Superior temporal gyrus (tissue), 1 donor: Measurements from ENCODE around the gene SORL1-AS1.

ENCODE experiments used
- DNase-seq: peaks from one replicate; pipeline ENCODE4 v3.0.0-alpha.2; 2016; ENCODE audit errors: extremely low spot score

The SORL1-AS1 gene

GRCh38 chr11:121451986-121452608 lies 670 bp downstream of the SORL1-AS1 start, which contains the start of gene SORL1:
Gene SORL1, plus strand, starts transcription at chr11:121452314. Its CDS starts 18 bp downstream, at chr11:121452332.
- peak; percentile 76 for DNase-seq

GRCh38 chr11:121451178-121451985 lies 1.4 kb downstream of the SORL1-AS1 start:
- no peak for DNase-seq

- DNase-seq: no peak
These were observed 2.4 kb downstream of the SORL1-AS1 start for GRCh38 chr11:121450401-121450800.

GRCh38 chr11:121449626-121450025 lies 3.1 kb downstream of the SORL1-AS1 start:
- DNase-seq: no peak

- DNase-seq: no peak
These were observed 3.6 kb downstream of the SORL1-AS1 start for GRCh38 chr11:121449123-121449522.

- no peak for DNase-seq
These were observed 4.3 kb downstream of the SORL1-AS1 start for GRCh38 chr11:121448431-121448941.

GRCh38 chr11:121448011-121448410 lies 4.8 kb downstream of the SORL1-AS1 start:
- no peak for DNase-seq

- peak; percentile 47 for DNase-seq
These were observed 6.0 kb downstream of the SORL1-AS1 start for GRCh38 chr11:121446752-121447156.

GRCh38 chr11:121445071-121445768 lies 7.5 kb downstream of the SORL1-AS1 start:
- DNase-seq: no peak

- no peak for DNase-seq
These were observed 8.2 kb downstream of the SORL1-AS1 start for GRCh38 chr11:121444526-121444925.

GRCh38 chr11:121443688-121444275 lies 9.0 kb downstream of the SORL1-AS1 start:
- DNase-seq: no peak

- no peak for DNase-seq
These were observed 11.2 kb downstream of the SORL1-AS1 start for GRCh38 chr11:121441521-121441920.

- DNase-seq: no peak
These were observed 13.0 kb downstream of the SORL1-AS1 start for GRCh38 chr11:121439759-121440158.

GRCh38 chr11:121439337-121439736 lies 13.4 kb downstream of the SORL1-AS1 start:
- peak; percentile 57 for DNase-seq

GRCh38 chr11:121437686-121438078 lies 15.1 kb downstream of the SORL1-AS1 start:
- DNase-seq: no peak

- no peak for DNase-seq
These were observed 15.6 kb downstream of the SORL1-AS1 start for GRCh38 chr11:121437018-121437685.

GRCh38 chr11:121435551-121436511 lies 16.9 kb downstream of the SORL1-AS1 start:
- DNase-seq: peak; percentile 27

GRCh38 chr11:121435132-121435531 lies 17.6 kb downstream of the SORL1-AS1 start:
- peak; percentile 69 for DNase-seq

- DNase-seq: no peak
These were observed 20.8 kb downstream of the SORL1-AS1 start for GRCh38 chr11:121431820-121432526.
